Retinal pigment epithelial cell (primary cell): ENCODE data around the gene SLC43A2.
A peak's percentile ranks its signal among the peaks of the same experiment; 100 is the strongest.

Experiments
- DNase-seq: peaks from one replicate; pipeline ENCODE4 v3.0.0-alpha.2; 2010; ENCODE audit warnings: low read depth
- H3K4me3 ChIP-seq: 2 replicates; pipeline ENCODE4 v1.5.1; 2011; ENCODE audit warnings: mild to moderate bottlenecking, low read length, control low read depth, moderate library complexity
- CTCF ChIP-seq: conservative IDR thresholded peaks from 2 replicates; pipeline ENCODE4 v1.5.1; 2011; ENCODE audit warnings: low read depth, low read length, control low read depth, inconsistent platforms

The SLC43A2 gene

GRCh38 chr17:1651559-1651844, 22.9 kb upstream of the SLC43A2 start:
- no peak for TF ChIP-seq CTCF
- H3K4me3 ChIP-seq = no peak overlapping the region

DNA sequence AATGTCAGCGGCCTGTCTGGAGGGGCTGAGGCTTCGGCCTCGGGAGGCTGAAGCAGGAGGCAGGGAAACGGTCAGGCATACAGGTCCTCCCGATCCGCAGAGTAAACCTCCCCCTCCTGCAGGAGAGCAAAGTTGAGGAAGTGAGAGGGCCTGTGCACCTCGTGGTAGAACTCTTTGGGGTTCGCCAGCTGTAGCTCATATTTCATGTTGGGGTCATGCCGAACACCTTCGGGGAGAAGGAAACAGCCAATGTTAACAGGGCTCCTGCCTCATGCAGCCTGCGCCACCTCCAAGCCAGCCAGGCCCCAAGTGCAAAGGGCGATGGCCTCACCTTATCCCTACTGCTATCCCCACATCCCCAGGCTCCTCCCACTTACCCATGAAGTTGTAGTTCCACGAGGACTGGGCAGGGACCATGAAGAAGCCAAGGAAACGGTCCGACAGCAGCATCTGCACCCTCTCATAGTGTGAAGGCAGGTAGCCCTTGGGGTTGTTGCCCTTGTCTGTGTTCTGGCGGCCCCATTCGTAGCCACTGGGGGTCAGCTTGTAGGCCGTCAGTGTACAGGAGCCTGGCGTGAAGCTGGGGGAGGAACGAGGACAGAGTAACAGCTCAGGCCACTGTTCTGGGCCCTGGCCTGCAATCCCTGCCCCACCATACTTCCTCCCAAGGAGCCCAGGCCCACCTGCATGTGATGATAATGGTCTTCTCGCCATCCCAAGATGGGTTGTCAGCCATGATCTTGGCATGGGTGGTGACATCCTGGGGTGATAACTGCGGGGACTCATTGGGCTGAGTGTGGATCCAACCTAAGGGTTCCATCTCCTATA, 22.3 kb upstream of the SLC43A2 start:
- no peak for TF ChIP-seq CTCF
- no peak for DNase-seq
- H3K4me3 ChIP-seq = no peak overlapping the region

More at GRCh38 chr17:1651559-1651844, 22.9 kb upstream of the SLC43A2 start:
- no peak for DNase-seq

GRCh38 chr17:1649844-1650501, 21.3 kb upstream of the SLC43A2 start, which contains the start of gene RILP:
Gene RILP (minus strand): TSS chr17:1649866. CDS start chr17:1649804, 62 bp downstream.
- TF ChIP-seq CTCF = no peak
- DNase-seq = peak; percentile 52
- peak within 1 kb of the TSS; percentile 50 for H3K4me3 ChIP-seq

GRCh38 chr17:1648963-1649843, 20.6 kb upstream of the SLC43A2 start:
- DNase-seq = peak; percentile 73
- TF ChIP-seq CTCF = peak; percentile 84
- H3K4me3 ChIP-seq = peak overlapping the region; percentile 50

DNA sequence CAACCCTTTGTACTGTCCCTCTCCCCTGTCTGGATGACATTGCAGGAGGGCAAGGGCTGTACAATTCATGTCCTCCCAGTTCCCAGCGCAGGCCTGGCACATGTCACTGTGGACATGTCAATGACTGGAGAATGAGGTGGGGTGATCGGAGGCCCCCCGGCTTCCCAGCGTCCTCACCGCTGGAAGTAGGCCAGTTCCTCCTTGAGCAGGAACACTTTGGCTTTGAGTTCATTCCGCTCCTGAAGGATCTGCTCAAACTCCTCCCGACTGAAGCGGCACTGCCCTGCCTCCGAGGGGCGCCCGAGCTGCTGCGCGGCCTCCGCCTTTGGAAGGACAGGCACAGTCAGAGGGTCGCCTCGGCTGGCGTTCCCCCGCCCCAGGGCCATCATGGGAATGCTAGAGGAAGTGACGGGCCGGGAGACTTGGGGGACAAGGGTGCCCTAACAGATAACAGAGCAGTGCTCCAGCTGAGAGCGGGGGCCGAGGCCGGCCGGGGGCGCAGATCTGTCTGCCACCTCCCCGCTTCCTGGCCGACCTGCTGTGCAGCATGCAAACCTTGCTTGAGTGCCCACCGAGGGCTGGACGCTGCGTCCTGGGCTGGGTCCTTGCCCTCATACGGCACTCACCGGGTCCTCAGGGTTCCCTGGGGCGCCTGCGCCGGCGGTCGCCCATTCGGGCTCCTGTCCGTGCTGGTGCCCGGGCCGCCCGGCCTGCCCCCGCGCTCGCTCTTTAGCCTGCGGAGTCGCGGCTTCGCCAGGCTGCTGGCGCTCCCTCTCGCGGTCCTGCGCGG, 19.7 kb upstream of the SLC43A2 start:
- no peak for DNase-seq
- H3K4me3 ChIP-seq = peak overlapping the region; percentile 45
- TF ChIP-seq CTCF = peak; percentile 32

DNA sequence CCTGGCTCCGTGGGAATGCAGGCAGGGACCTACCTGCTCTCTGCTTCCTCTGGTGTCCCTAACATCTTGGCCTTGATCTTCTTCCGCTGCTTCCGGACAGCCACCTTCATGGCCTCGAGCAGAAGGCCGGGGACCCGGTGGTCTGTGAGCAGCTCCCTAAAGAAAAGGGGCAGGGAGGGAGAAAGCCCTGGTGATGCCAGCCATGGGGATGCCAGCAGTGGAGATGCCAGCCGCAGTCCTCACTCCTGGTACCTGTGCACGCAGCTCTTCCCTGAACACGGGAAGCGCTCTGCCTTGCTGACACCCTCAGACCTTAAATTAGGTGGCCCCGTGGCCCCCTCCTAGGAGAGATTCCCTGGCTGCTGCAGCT, 19.2 kb upstream of the SLC43A2 start:
- no peak for DNase-seq
- no peak overlapping the region for H3K4me3 ChIP-seq
- no peak for TF ChIP-seq CTCF
